Measurements from ENCODE around the gene ITIH3. TPM values are rescaled to one million over a fixed set of nuclear protein-coding genes. Genes with fewer than 3 reads are reported as not detected.

The ITIH3 gene
- total and polyA plus RNA-seq, 2 of the 8 experiments (the other 6 are each of a cell fraction or from before 2014, with no cell fraction given), result not detected

DNA sequence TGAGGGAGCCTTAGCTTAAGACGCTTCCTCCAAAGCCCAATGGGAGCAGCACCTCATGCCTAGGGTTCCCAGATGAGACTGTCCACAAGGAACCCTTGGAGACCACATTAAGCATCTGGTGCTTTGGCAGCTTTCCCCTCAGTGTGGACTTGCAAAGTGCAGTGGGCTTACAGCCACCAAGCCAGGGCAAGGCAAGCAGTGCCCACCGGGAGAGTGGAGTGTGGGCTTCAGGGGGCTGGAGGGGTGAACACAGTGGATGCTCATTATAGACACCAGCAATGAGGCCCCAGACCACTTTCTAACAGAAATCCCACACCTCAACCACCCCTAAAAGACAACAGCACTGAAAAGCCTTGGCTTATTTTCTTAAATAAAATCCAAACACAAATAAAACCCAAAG, 49.3 kb downstream of the ITIH3 start:
- DNase-seq (ENCODE audit: low read depth in 1 of 2, low spot score in 2 of 2) (no peak), FAIRE-seq (no peak)
- Histone ChIP-seq H3K18ac (ENCODE audit: extremely low read depth, low read length) (no peak overlapping the region), H2BK20ac (ENCODE audit: low read length) (no peak overlapping the region), H4K20me1 (replicated peaks in 1 of 2; ENCODE audit: control insufficient read depth in 1 of 2, insufficient read depth in 2 of 2, low read length in 2 of 2) (peaks cover 2 to 5% of the 10 kb centered on the region in 2 experiments), H3K27ac (ENCODE audit: low read depth, low read length) (no peak overlapping the region), H3K4me3 (ENCODE audit: extremely low read depth in 1 of 4, insufficient read depth in 2 of 4, low read depth in 3 of 4, low read length in 4 of 4) (no peak overlapping the region), H2BK120ac (replicated peaks; ENCODE audit: low read depth, low read length) (no peak overlapping the region), H4K91ac (replicated peaks; ENCODE audit: insufficient read length, low read length) (no peak overlapping the region), H3K23ac (ENCODE audit: insufficient read length) (no peak overlapping the region), H3K9ac (replicated peaks in 1 of 4; ENCODE audit: extremely low read depth in 1 of 4, low read depth in 3 of 4, low read length in 3 of 4) (no peak overlapping the region), H2BK12ac (ENCODE audit: low read depth, low read length) (no peak overlapping the region), H3K23me2 (ENCODE audit: low read depth, low read length) (no peaks in the 10 kb centered on the region), H3K9me3 (ENCODE audit: insufficient read depth in 2 of 2, low read depth in 1 of 2, low read length in 1 of 2) (no peaks in the 10 kb centered on the region), H2BK15ac (ENCODE audit: low read length) (no peak overlapping the region), H4K8ac (ENCODE audit: extremely low read depth, insufficient read depth, low read length) (no peak overlapping the region), H2AFZ (ENCODE audit: low read length) (no peak overlapping the region), H2AK5ac (ENCODE audit: low read depth, low read length) (no peak overlapping the region), H3K79me2 (ENCODE audit: control insufficient read depth in 1 of 2, insufficient read depth in 2 of 2, low read length in 2 of 2) (no peaks in the 10 kb centered on the region), H3K4ac (replicated peaks; ENCODE audit: insufficient read length, low read depth, low read length) (no peak overlapping the region), H3K36me3 (ENCODE audit: control insufficient read depth in 2 of 4, insufficient read depth in 4 of 4, low read length in 3 of 4) (peaks cover 0 to 9% (median 5%) of the 10 kb centered on the region in 4 experiments; a peak in 6 of 8 replicates), H3K27me3 (replicated peaks in 1 of 4; ENCODE audit: control insufficient read depth in 3 of 4, extremely low read depth in 1 of 4, insufficient read depth in 3 of 4, low read length in 3 of 4) (no peaks in the 10 kb centered on the region), H3K4me1 (replicated peaks in 1 of 4; ENCODE audit: control insufficient read depth in 3 of 4, insufficient read depth in 4 of 4, low read length in 3 of 4) (no peaks in the 10 kb centered on the region), H3K56ac (replicated peaks; ENCODE audit: insufficient read length, low read depth, low read length) (no peak overlapping the region), H3K4me2 (ENCODE audit: insufficient read depth in 1 of 2, low read depth in 2 of 2, low read length in 2 of 2) (no peak overlapping the region), H3K14ac (ENCODE audit: insufficient read length) (no peak overlapping the region), H3K79me1 (ENCODE audit: low read depth, low read length) (no peaks in the 10 kb centered on the region; the same call in 1 of the 2 replicates), H2BK5ac (ENCODE audit: low read depth, low read length) (no peak overlapping the region), H4K5ac (ENCODE audit: insufficient read length, low read depth, low read length) (no peak overlapping the region)
- 95% methylated on average over 2 of the region's 2 CpGs; no CpG with 5 or more reads in 1 of the 2 experiments for WGBS, 2 experiments (ENCODE audit: extremely low coverage in 1 of 2, insufficient coverage in 1 of 2, insufficient read length in 1 of 2, insufficient replicate concordance in 2 of 2, low coverage in 1 of 2, low lambda C conversion rate in 2 of 2, missing lambda C conversion rate in 1 of 2)
- TF ChIP-seq KDM4A (IDR thresholded peaks at IDR 0.05; ENCODE audit: low read depth, low read length, severe bottlenecking) (no peak), EGR1 (IDR thresholded peaks at IDR 0.05; ENCODE audit: borderline replicate concordance, low read depth, low read length) (no peak)
- POLR2A ChIA-PET (ENCODE audit: partially characterized antibody), result interaction anchor here (0.9 kb wide), 1 partner anchor 9 kb away, joined by 3 read pairs; the partner anchor contains the start of gene MUSTN1
- CTCF ChIA-PET (ENCODE audit: partially characterized antibody), result interaction anchor here (0.6 to 4.2 kb wide), 13 partner anchors 8 to 415 kb away, joined by 3 to 46 read pairs (median 3); partner anchors contain the start of gene MUSTN1
